ENCODE results near the gene TSR2.

Gene TSR2

DNA sequence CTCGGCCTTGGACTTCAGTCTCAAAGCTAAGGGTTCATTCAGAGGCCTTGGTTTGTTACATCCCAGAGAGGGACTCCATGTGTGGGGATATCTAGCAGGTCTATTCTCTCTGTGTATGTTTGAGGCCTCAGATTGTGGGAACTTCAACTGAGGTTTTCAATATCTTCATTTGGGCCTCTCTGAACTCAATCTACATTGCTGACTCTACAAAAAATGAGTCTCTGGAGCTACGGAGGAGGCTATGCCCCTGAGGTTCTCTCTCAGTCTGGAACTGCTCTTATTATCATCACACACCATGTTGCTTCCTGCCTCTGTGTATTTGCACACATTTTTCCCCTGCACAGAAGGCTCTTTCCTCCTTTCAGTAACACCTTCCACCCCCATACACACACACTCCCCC lies 5.1 kb upstream of the TSR2 start:
- TF ChIP-seq, protein P1, sequence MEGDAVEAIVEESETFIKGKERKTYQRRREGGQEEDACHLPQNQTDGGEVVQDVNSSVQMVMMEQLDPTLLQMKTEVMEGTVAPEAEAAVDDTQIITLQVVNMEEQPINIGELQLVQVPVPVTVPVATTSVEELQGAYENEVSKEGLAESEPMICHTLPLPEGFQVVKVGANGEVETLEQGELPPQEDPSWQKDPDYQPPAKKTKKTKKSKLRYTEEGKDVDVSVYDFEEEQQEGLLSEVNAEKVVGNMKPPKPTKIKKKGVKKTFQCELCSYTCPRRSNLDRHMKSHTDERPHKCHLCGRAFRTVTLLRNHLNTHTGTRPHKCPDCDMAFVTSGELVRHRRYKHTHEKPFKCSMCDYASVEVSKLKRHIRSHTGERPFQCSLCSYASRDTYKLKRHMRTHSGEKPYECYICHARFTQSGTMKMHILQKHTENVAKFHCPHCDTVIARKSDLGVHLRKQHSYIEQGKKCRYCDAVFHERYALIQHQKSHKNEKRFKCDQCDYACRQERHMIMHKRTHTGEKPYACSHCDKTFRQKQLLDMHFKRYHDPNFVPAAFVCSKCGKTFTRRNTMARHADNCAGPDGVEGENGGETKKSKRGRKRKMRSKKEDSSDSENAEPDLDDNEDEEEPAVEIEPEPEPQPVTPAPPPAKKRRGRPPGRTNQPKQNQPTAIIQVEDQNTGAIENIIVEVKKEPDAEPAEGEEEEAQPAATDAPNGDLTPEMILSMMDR (IDR thresholded peaks at IDR 0.05; ENCODE audit: control insufficient read depth, extremely low read depth, insufficient read depth), result no peak
- no peak overlapping the region for H3K4me3 ChIP-seq (ENCODE audit: low read depth, low read length)
- DNase-seq (ENCODE audit: low read depth), result no peak

DNA sequence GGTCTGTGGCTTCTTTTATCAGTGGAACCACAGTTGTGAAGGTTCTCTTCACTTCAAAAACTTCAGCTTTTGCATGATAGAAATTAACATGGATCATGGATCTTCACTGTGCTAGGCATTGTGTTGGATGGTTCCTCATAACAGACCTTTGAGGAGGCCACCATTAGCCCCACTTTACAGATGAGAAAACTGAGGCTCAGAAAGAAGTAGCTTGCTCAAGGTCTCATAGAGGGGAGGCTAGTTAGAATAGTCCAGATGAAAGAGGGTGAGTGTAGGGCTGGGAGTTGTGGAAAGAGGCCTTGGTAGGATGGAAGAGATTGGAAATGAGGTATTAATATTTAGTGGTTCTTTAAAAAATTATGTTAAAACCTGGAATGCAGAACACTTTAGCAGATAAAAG lies 2.6 kb downstream of the TSR2 start:
- TF ChIP-seq, protein P1 (IDR thresholded peaks at IDR 0.05; ENCODE audit: control insufficient read depth, extremely low read depth, insufficient read depth), result no peak
- H3K4me3 ChIP-seq (ENCODE audit: low read depth, low read length), result no peak overlapping the region
- DNase-seq (ENCODE audit: low read depth), result no peak

- TF ChIP-seq, protein P1 (IDR thresholded peaks at IDR 0.05; ENCODE audit: control insufficient read depth, extremely low read depth, insufficient read depth), result no peak
- no peak for DNase-seq (ENCODE audit: low read depth)
- H3K4me3 ChIP-seq (ENCODE audit: low read depth, low read length), result no peak overlapping the region
Observed at GRCh38 chrX:54444752-54445151, 4.5 kb downstream of the TSR2 start.

GRCh38 chrX:54446084-54446483 lies 5.9 kb downstream of the TSR2 start:
- no peak overlapping the region for H3K4me3 ChIP-seq (ENCODE audit: low read depth, low read length)
- DNase-seq (ENCODE audit: low read depth), result no peak
- TF ChIP-seq, protein P1 (IDR thresholded peaks at IDR 0.05; ENCODE audit: control insufficient read depth, extremely low read depth, insufficient read depth), result no peak

DNA sequence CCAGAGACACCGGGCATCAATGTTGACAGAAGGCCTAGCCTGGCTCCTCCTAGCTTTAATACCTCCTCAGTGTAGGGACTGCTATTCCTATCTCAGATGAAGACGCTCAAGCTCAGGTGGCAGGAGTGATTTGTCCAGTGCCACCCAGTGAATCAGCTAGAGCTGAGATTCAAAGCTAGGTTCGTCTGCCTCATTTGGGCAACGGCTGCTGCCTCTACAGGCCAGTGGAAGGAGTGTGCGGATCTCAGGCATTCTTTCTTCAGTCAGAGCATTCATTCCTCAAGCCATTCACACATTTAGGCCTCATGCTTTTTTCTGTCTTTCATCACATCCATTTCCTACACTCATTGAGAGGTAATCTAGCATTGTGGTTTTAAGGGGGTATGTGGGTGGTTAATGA lies 7.3 kb downstream of the TSR2 start:
- no peak overlapping the region for H3K4me3 ChIP-seq (ENCODE audit: low read depth, low read length)
- TF ChIP-seq, protein P1 (IDR thresholded peaks at IDR 0.05; ENCODE audit: control insufficient read depth, extremely low read depth, insufficient read depth), result peak; percentile 18; the same call in 1 of the 2 replicates
- no peak for DNase-seq (ENCODE audit: low read depth)

- no peak overlapping the region for H3K4me3 ChIP-seq (ENCODE audit: low read depth, low read length)
- no peak for DNase-seq (ENCODE audit: low read depth)
- TF ChIP-seq, protein P1 (IDR thresholded peaks at IDR 0.05; ENCODE audit: control insufficient read depth, extremely low read depth, insufficient read depth), result no peak
Observed at GRCh38 chrX:54449929-54450328, 9.7 kb downstream of the TSR2 start.

DNA sequence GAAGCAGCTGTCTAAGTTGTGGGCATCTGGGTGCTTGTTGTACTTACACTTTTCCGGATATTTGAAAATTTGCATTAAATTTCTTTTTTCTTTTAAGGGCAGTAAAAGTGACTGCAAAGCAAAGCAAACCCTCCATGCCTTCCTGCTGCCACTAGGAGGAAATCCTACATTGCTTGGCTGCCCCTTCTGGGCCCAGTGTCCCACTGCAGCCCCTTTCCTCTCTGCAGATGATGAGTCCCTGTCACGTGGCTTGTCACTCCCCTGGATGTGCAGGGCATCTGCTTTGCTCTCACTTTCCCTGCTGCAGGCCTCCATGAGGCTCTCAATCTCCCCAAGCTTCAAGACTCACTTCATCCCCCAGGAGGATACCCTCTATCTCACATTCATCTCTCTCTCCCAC lies 12.7 kb downstream of the TSR2 start:
- no peak for DNase-seq (ENCODE audit: low read depth)

More for the DNA sequence above, 12.7 kb downstream of the TSR2 start:
- no peak overlapping the region for H3K4me3 ChIP-seq (ENCODE audit: low read depth, low read length)
- TF ChIP-seq, protein P1 (IDR thresholded peaks at IDR 0.05; ENCODE audit: control insufficient read depth, extremely low read depth, insufficient read depth), result no peak

All from LNCaP clone FGC (cell line).